ENCODE data around the gene RND3.

- no peak for TF ChIP-seq POLR2A (IDR thresholded peaks at IDR 0.05; ENCODE audit: low read length)
- no peak for TF ChIP-seq GATA1 (IDR thresholded peaks at IDR 0.05; ENCODE audit: low read depth, low read length)
Observed at GRCh38 chr2:150486539-150487484, 655 bp downstream of the RND3 start.
